ENCODE data around the gene FABP7.

DNA sequence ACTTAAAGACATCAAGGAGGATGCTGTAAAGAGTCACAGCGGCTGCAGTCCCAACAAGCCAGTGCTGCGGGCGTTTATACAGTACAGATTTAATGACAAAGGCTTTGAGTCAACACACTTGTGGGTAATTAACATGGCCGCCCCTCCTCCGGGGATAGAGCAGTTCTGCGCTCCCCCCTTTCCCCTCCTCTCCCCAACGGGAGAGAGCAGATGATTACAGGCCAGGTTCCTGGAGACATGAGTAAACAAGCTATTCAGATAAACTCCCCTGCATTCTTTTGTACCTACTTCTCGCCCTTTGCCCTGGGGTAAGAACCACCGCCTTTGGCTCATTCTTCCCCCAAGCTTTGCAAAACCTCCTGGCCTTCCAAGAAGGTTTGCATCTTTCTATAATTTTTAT lies 23.6 kb upstream of the FABP7 start:
- TF ChIP-seq CTCF (IDR thresholded peaks at IDR 0.05) (no peak), POLR2A (IDR thresholded peaks at IDR 0.05) (no peak)
